Measurements from ENCODE around the gene UBE2I. TPM values are rescaled to one million over a fixed set of nuclear protein-coding genes. Genes with fewer than 3 reads are reported as not detected.

Gene UBE2I
- total RNA-seq, 1 experiment from 2014 or later = 290 TPM

DNA sequence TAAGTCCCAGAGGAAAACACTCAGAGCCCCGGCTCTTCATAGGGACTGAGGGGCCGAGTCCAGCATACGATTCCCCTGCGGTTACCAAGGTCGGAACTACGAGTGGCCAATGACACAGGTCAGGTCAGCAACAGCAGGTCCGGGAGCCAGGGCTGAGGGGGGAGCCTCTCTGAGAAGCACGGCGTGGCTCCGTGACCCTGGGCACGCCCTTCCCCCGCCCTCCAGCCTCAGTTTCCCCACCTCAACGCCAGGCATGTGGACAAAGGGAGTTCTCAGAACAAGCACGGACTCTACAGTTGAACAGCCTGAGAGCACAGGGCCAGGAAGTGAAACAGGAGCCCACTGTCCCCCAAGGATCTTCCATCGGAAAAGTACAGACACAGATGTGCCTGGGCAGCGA is 27.9 kb upstream of the UBE2I start:
- Histone ChIP-seq H3K9ac (ENCODE audit: extremely low read depth, insufficient read length, low read length) (no peak overlapping the region), H3K4ac (ENCODE audit: low read depth, low read length) (no peak overlapping the region), H3K14ac (ENCODE audit: insufficient read depth, low read length) (no peak overlapping the region), H3K27ac (ENCODE audit: insufficient read length, low read depth, low read length) (no peak overlapping the region), H3K4me1 (ENCODE audit: insufficient read depth, low read length) (no peaks in the 10 kb centered on the region; the same call in 1 of the 2 replicates), H3T11ph (ENCODE audit: low read length) (no peak overlapping the region), H4K5ac (ENCODE audit: insufficient read length, low read depth, low read length) (no peak overlapping the region), H3K56ac (ENCODE audit: insufficient read length, low read depth, low read length) (no peak overlapping the region), H3K4me2 (ENCODE audit: insufficient read depth, insufficient read length, low read length) (no peak overlapping the region), H3K79me2 (ENCODE audit: insufficient read depth, low read length) (no peaks in the 10 kb centered on the region), H3K9me3 (ENCODE audit: control insufficient read depth, low read depth, low read length) (no peaks in the 10 kb centered on the region), H2BK5ac (ENCODE audit: insufficient read length, low read length) (no peak overlapping the region), H2BK20ac (ENCODE audit: low read depth, low read length, poor library complexity, severe bottlenecking) (no peak overlapping the region), H3K23ac (ENCODE audit: insufficient read length, low read depth, low read length) (no peak overlapping the region), H2BK15ac (ENCODE audit: low read depth, low read length) (no peak overlapping the region), H3K18ac (ENCODE audit: insufficient read length, low read depth, low read length) (no peak overlapping the region), H3K79me1 (ENCODE audit: insufficient read depth, low read depth, low read length, poor library complexity, severe bottlenecking) (no peaks in the 10 kb centered on the region), H4K8ac (replicated peaks; ENCODE audit: insufficient read length, low read depth, low read length) (no peak overlapping the region), H3K27me3 (ENCODE audit: insufficient read depth, low read length) (no peaks in the 10 kb centered on the region), H2AK5ac (ENCODE audit: insufficient read length, low read length) (no peak overlapping the region), H2AFZ (ENCODE audit: low read length) (no peak overlapping the region), H2BK12ac (ENCODE audit: insufficient read length, low read depth, low read length) (no peak overlapping the region), H3K23me2 (ENCODE audit: insufficient read length, low read depth, low read length, poor library complexity, severe bottlenecking) (no peaks in the 10 kb centered on the region), H4K91ac (ENCODE audit: insufficient read length, low read depth, low read length) (no peak overlapping the region), H4K20me1 (ENCODE audit: control insufficient read depth, insufficient read depth, insufficient read length) (no peaks in the 10 kb centered on the region), H2BK120ac (ENCODE audit: low read depth, low read length, poor library complexity, severe bottlenecking) (no peak overlapping the region)
- H3K27me3 Mint-ChIP-seq (ENCODE audit: low read depth) = peaks cover 38% of the 10 kb centered on the region
- H3K4me3 Mint-ChIP-seq = no peak overlapping the region
- H3K36me3 Mint-ChIP-seq (ENCODE audit: insufficient read depth in 1 of 3, low read depth in 3 of 3) = no peaks in the 10 kb centered on the region
- DNase-seq = no peak
- WGBS (ENCODE audit: extremely low coverage, insufficient read length, low lambda C conversion rate) = no CpG with 5 or more reads among the region's 16 CpGs
- peaks cover 12 to 28% of the 10 kb centered on the region in 2 experiments; a peak in 3 of 4 replicates for H3K4me1 Mint-ChIP-seq
- H3K9me3 Mint-ChIP-seq = no peaks in the 10 kb centered on the region
- H3K27ac Mint-ChIP-seq = no peak overlapping the region
- TF ChIP-seq, protein P1, sequence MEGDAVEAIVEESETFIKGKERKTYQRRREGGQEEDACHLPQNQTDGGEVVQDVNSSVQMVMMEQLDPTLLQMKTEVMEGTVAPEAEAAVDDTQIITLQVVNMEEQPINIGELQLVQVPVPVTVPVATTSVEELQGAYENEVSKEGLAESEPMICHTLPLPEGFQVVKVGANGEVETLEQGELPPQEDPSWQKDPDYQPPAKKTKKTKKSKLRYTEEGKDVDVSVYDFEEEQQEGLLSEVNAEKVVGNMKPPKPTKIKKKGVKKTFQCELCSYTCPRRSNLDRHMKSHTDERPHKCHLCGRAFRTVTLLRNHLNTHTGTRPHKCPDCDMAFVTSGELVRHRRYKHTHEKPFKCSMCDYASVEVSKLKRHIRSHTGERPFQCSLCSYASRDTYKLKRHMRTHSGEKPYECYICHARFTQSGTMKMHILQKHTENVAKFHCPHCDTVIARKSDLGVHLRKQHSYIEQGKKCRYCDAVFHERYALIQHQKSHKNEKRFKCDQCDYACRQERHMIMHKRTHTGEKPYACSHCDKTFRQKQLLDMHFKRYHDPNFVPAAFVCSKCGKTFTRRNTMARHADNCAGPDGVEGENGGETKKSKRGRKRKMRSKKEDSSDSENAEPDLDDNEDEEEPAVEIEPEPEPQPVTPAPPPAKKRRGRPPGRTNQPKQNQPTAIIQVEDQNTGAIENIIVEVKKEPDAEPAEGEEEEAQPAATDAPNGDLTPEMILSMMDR (conservative IDR thresholded peaks at IDR 0.05) = no peak

All from H9 (cell line).